CD4-positive, alpha-beta T cell treated with Interleukin-10 for 1 hour (primary cell): ENCODE data around the gene TSPAN3.

Source experiments
- DNase-seq: peaks from one replicate; pipeline ENCODE4 v3.0.0-alpha.2; 2020

Gene TSPAN3

DNA sequence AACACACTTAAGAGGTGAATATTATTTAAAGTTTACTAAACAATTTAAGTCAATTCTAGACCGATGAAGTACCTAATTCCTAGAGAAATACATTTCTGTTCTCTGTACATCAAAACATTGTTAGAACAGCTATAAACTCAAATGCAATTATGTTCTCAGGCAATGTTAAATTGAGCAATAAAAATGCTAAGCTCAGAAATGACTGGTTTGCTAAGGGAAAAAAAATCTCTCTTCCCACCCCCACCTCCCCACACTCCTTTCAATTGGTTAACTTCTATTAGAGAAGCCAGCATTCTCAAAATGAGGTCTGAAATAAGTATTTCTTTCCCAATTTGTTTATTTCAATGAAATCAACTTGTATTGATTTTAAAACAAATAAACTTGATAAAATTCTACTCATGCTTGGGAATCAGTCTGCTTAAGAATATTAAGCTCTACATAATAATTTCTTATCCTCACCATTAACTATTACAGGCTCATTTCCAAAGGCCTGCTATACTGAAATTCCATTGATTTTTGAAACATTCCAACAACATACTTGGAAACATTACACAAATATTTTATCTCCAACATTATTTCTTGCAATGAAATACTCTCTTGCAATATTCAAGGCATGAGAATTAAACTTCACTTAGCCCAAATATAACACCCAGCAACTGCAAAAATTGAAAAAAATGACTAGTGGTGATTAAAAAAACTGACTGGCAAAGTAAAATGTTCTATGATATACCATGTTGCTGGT, 22.6 kb downstream of the TSPAN3 start:
- DNase-seq = no peak

DNA sequence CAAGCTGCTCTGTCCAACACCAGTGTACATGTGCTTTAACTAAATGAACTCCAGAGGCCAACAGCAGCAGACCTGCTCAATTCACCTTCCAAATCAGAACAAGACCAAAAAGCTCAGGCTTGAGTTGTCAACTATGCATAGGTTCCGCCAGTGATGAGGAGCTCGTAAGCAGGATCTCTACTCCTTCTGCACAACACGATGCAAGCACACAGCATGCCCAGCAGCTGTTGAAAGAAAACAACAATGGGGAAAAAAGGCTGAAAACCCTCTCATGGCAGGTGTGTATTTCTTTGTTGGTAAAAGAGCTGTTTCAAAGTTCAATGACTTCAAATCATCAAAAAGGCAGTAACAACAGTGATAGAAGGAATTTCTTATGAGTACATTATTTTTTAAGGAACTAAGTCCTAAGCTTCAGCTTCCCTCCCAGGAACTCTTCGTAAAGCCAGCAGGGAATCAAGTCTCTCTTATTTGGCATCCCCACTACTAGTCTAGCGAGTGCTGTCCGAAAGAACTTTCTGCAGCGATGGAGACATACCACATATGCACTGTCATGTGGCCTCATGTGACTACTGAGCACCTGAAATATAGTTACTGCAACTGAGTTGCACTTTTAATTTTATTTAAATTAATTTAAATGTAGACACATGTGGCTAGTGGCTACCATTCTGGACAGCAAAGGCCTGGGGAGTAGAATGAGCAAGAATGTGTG, 24.1 kb downstream of the TSPAN3 start:
- no peak for DNase-seq

DNA sequence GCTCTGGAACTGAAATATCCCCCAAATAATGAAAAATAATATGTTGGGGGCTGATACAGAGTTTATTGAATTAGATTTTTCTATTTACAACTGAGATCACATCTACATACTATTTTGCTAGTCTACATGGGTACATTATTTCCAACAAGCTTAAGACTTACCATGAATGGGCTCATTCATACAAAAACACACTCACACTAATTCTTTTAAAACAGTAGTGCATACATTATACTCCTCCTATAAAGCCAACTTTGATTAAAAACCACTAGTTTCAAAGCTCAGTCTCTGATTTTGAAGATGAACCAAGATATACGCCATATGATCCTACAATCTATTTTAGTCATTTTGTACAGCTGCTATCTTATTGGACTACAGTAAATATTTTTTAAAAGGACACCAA, 24.9 kb downstream of the TSPAN3 start:
- no peak for DNase-seq

- no peak for DNase-seq
Observed at GRCh38 chr15:77044228-77045042, 26.5 kb downstream of the TSPAN3 start.

DNA sequence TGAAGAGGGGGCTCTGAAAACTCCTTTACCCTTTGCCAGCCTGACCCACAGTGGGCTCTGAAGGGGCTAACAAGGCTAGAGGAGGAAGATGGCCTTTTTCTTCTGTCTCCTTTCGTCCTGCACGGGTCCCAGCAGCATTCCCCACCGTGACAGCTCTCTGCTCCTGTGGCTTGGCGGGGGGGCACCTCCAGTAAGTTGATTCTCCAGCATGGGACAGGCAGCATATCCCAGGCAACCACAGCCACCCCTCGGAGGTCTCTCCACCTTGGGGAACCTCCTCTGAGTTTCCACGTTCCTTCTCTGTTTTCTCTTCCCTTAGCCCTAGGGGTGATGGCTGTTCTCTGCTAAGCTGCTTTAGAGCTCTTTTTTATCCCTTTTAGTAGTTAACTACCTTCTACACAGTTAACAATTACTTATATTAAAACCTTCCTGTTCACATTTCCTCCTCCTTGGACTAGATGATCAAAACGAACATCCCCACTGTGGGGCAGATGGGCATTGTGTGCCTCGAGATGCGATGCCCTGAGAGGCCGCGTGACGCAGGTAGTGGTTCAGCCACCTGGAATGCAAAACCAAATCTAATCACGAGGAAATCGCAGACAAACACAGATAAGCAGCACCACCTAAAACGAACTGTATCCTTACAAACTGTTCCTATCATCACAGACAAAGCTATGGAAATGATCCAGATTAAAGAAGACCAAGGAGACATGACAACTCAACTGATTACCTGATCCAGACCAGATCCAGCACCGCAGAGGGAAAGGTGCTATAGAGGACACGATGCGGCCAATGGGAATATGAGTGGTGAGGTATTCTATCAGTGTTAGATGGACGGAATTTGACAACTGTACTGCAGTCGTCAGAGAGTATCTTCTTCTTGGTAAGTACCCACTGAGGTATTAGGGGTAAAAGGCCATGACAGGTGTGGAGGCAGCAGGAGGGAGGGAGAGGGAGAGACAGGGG, 27.7 kb downstream of the TSPAN3 start:
- no peak for DNase-seq

GRCh38 chr15:77042245-77042919, 28.5 kb downstream of the TSPAN3 start:
- DNase-seq = no peak

- DNase-seq = no peak
Observed at GRCh38 chr15:77040673-77041072, 30.2 kb downstream of the TSPAN3 start.

DNA sequence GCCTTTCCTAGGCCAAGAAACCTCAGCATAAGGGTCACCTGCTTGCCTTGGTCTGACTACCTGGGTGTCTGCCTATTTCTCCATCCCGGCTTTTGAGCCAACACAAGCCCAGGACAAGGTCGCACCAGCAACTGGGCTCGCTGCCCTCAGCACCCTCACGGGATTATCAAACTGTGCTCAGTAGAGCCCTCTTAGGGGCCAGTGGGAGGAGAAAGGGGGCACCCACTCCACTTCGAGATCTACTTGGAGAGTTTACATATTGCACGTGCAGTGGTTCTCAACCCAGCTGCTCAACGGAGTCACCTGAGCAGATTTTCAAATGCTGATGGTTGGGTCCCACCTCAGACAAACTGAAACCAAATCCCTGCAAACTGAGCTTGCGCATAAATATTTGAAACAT, 31.1 kb downstream of the TSPAN3 start:
- no peak for DNase-seq

DNA sequence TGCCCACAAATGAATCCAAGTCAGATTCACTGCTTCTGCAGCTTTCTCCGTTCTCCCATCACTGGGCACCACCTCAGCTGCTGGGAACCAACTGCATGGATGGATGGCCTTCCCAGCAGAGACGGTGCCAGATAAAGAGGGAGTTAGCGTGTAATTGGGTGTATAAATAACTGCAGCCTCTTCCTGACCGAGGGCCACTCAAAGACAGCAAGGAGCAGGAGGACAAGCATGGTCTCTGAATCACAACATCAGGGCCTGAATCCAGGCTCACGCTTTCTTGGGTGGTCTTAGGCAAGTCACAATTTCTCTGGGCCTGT, 31.7 kb downstream of the TSPAN3 start:
- DNase-seq = no peak

DNA sequence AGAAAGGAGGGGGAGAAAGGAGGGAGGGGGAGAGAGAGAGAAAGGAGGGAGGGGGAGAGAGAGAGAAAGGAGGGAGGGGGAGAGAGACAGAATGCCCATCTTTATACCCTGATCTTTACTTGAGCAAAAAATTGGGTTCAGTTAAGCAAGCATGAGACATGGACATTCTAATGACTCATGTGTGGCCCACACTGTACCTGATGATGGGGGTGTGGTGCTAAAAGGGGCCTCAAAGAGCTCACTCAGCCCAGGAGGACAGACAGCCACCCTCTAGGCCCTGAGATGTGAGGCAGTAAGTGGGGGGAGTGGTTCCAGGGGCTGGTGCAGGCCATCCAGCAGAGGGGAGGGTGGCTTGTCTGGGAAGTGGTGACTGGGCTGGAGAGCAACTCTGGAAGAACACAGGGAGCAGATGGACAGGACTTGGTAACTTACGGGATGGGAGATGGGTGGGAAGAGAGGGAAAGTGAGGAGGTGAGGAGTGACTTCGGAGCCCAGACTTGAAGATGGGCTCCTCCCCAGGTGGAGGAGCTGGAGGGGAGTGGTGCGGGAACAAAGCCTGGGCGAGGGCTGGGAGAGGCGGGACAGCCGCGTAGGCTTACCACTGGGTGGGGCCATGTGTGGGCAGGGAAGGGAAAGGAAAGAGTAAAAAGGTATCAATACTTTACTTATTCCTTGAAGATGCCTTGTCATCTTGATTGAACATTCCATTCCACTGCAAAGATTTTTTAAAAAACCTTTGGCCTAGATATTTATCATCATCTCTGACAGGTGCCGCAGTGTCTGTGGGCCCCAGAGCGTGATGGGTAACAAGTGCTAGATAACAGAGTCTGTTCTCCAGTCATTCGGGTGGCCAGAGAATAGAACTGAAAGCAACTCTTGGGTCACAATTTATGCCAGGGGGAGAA, 32.3 kb downstream of the TSPAN3 start:
- DNase-seq = no peak

DNA sequence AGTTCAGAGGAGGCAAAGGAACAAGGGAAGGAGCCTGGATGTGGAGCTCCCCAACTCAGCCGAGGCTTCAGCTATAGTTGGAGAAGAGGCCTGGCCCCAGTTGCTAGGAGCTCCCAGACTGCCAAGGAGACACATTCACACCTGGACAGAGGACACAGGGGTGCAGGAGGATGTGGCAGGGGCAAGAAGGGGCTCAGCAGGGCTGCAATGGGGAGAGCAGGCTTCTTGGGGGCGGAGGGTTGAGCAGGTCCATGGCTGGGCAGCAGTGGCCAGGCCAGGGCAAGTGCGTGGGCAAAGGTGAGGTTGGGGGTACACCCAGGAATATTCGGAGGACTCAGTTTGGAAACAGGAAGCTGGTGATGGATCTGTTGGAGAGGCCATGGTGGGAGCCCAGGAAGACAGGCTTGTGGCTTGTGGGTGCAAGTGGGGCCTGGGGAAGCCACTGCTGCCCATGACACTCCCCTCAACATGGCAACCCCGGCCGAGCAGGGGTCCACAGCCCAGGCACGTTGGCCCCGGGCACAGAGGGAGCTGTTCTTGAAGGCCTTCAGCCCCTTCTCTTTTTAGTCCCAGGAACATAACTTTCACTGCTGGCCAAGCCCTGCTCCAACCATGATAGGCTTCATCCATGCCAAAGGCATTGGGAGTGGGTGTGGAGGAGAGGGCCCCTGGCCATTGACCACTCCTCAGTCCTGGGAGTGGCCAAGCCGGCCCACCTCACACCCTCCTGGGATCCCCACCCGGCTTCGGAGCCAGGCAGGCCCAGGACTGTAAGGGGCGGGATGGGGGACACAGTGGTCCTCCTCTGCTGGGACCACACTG, 33.3 kb downstream of the TSPAN3 start:
- DNase-seq = no peak

- no peak for DNase-seq
Observed at GRCh38 chr15:77036537-77037387, 34.1 kb downstream of the TSPAN3 start.

- DNase-seq = no peak
Observed at GRCh38 chr15:77035999-77036471, 34.9 kb downstream of the TSPAN3 start.

GRCh38 chr15:77035584-77035983, 35.3 kb downstream of the TSPAN3 start:
- DNase-seq = no peak

DNA sequence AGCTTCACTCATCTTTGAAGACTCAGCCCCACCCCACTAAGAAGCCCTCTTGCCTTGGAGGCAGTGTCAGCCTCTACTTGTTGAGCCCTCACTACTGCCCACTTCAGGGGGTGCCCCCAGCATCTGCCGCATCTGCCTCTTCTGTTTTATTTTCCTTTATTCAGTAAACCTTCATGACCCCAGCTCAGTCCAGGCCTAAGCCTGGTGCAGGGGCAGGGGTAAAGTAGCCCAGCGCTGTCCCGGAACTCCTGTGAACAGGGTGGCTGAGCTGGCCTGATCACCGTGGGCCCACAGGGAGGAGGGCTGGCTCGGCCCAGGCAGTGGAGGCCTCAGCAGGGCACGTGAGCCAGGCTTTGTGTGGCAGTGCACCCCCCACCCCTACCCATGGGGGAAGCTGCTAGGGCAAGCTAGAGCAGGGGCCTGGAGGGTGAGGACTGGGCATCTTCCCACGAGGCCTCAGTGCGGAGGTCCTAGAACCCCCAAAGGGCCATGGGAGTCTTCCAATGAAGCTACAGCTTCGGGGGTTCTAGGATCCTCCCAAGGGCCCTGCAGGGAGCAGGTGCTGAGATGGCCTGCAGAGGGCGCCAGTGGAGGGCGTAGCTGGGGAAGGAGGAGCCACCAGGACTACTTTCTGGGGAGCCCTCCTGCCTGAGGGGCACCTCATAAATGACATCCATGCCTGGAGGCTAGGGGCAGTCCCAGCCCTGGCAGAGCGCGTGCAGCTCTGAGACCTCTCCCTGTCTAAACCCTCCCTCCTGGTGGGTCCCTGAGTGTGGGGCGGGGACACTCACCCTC, 36.0 kb downstream of the TSPAN3 start:
- no peak for DNase-seq

DNA sequence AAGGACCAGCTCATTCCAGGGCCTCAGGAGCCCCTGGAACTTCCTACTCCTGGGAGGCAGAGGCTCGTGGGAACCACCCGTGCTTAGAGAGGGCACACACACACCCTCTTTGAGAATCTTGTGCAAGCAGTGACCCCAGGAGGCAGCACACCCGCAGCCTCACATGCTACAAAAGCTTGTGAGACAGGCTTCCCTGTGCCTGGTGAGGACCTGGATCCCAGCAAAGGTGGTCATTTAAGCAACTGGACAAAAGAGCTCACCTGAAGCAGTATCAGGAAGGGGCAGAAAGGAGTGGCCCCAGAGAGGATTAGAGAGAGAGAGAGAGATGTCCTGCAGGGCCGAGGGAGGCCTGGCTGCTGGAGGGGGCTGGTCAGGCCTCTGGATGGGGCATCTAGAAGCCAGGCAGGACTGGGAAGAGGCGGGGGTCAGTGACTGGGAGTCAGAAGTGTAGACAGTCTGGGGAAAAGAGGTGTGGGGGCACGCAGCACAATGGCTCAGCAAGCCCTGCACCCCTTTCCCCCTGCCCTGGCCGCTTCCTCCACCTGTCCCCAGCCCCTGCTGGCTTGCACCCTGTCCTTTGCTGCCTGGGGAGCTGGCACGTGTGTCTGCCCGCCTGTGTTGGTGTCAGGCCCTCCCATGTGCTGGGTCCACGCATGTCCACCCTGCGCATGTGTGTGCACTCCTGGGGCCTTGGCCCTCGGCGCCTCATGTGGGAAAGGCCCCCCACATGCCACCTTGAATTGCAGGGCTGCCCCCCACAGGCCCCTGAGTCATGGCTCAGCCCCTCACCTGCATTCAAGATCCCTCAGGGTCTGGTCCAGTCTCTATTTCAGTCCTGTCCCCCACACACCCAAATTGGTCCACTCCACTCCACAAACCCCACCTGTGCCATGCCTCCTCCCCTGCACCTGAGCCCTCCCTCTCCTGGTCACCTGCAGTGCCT, 36.9 kb downstream of the TSPAN3 start:
- no peak for DNase-seq

- DNase-seq = no peak
Observed at GRCh38 chr15:77033417-77033728, 37.5 kb downstream of the TSPAN3 start.
